Spleen (tissue), 7 donors: ENCODE results near the gene BTBD16.

Source experiments
- POLR2AphosphoS5 ChIP-seq, 3 donors: sonication (generic); formaldehyde crosslinking; IDR thresholded peaks; one replicate each; pipeline ENCODE4 v1.5.1; 2017; ENCODE audit warnings: antibody characterized with exemption in 3 of 3
- TF ChIP-seq, protein P1 (sequence below), 11 experiments: fragments of 200-600 bp in 7 of 11; fragments of 450-650 bp in 4 of 11; sonication (generic) in 4 of 11; IDR thresholded peaks in 8 of 11; conservative IDR thresholded peaks in 3 of 11; 1 replicate in 7 of 11; 2 replicates in 4 of 11; pipeline versions ENCODE4 v1.4.0 to v1.8.0; 2016 to 2021; ENCODE audit warnings: antibody characterized with exemption in 11 of 11, inconsistent platforms in 4 of 11, mild to moderate bottlenecking in 1 of 11
- donor health status: DM: no; HTN: no; CAD: no; lungs with moderate emphysema.
- donor health status: DM: no; HTN: no; CAD: no.
- donor health status: DM: no; HTN: no; CAD: no.

DNA sequence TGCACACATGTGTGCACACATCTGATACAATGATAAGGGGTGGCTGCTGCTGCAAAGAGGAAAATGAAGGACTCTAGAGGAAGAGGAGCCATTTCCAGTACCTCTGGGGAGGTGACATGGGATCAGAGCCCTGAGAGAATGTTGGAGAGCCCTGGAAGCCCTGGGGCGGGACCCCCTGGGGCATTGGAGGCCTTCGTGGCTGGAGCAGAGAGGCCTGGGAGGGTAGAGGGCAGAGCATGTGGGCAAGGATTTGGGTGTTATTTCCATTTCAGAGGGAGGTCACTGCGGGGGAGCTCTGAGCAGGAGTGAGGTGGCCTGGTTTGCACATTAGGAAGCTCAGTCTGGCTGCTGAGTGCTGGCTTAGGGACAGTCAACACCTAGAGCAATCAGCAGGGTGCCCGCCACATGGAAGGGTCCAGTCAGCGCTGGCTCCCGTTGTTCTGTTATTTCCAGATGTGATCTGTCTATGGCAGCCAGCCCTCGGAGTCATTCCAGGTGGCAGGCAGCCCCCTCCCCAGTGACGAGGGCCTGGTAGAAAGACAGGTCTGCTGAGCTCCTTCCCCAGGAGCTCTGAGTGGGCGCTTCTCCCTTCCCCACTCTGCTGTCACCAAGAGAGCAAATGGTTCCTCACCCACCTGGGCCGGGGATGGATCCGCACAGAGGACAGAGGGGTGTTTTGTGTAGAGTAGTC is 24.1 kb upstream of the BTBD16 start:
- TF ChIP-seq, protein P1, sequence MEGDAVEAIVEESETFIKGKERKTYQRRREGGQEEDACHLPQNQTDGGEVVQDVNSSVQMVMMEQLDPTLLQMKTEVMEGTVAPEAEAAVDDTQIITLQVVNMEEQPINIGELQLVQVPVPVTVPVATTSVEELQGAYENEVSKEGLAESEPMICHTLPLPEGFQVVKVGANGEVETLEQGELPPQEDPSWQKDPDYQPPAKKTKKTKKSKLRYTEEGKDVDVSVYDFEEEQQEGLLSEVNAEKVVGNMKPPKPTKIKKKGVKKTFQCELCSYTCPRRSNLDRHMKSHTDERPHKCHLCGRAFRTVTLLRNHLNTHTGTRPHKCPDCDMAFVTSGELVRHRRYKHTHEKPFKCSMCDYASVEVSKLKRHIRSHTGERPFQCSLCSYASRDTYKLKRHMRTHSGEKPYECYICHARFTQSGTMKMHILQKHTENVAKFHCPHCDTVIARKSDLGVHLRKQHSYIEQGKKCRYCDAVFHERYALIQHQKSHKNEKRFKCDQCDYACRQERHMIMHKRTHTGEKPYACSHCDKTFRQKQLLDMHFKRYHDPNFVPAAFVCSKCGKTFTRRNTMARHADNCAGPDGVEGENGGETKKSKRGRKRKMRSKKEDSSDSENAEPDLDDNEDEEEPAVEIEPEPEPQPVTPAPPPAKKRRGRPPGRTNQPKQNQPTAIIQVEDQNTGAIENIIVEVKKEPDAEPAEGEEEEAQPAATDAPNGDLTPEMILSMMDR (IDR thresholded peaks at IDR 0.05 in 8 of 11, conservative IDR thresholded peaks at IDR 0.05 in 3 of 11): no peak
- no peak for TF ChIP-seq POLR2AphosphoS5 (IDR thresholded peaks at IDR 0.05)
